A673 (cell line): ENCODE results near the gene B4GALT5. TPM values are rescaled to one million over a fixed set of nuclear protein-coding genes. Genes with fewer than 3 reads are reported as not detected.

Source experiments
- BruUV-seq: library from RNA; stranded (reverse); fragments of 400-500 nt; replicated peaks from 2 replicates; lab custom pipeline; 2021; lab: Mats Ljungman, UMichigan
- CTCF ChIA-PET: fragments of 300-600 bp; sonication (Branson Sonifier 250); formaldehyde crosslinking; loops from one replicate; lab custom pipeline; 2022; ENCODE audit warnings: antibody characterized with exemption; lab: Charles Lee
- POLR2A ChIA-PET: fragments of 300-600 bp; sonication (Branson Sonifier 250); formaldehyde crosslinking; loops from one replicate; lab custom pipeline; 2022; ENCODE audit warnings: antibody characterized with exemption; ENCODE audit not compliant: low non-redundant PET; lab: Charles Lee
- DNase-seq: peaks from one replicate; pipeline ENCODE4 v3.0.0-alpha.2; 2015; ENCODE audit warnings: low spot score
- H3K27ac ChIP-seq: fragments of 200-600 bp; sonication (generic); 2 replicates; pipeline ENCODE4 v1.5.1; 2016; ENCODE audit warnings: mixed run types, low read depth, mild to moderate bottlenecking, mixed read lengths, antibody characterized with exemption, low read length; ENCODE audit not compliant: poor library complexity, severe bottlenecking
- H3K27me3 ChIP-seq: fragments of 200-600 bp; sonication (generic); replicated peaks from 2 replicates; pipeline ENCODE4 v1.6.1; 2017; ENCODE audit warnings: mixed run types, low read depth, mild to moderate bottlenecking, mixed read lengths, antibody characterized with exemption, low read length; ENCODE audit not compliant: insufficient read depth, poor library complexity
- H3K36me3 ChIP-seq: fragments of 200-600 bp; sonication (generic); 2 replicates; pipeline ENCODE4 v1.6.1; 2016; ENCODE audit warnings: mixed run types, mild to moderate bottlenecking, mixed read lengths, antibody characterized with exemption, low read length; ENCODE audit not compliant: insufficient read depth, poor library complexity, severe bottlenecking
- H3K4me1 ChIP-seq: fragments of 200-600 bp; sonication (generic); 2 replicates; pipeline ENCODE4 v1.6.1; 2017; ENCODE audit warnings: mixed run types, mild to moderate bottlenecking, mixed read lengths, antibody characterized with exemption, low read length; ENCODE audit not compliant: insufficient read depth, poor library complexity, severe bottlenecking
- H3K4me3 ChIP-seq: fragments of 200-600 bp; sonication (generic); 2 replicates; pipeline ENCODE4 v1.5.1; 2016; ENCODE audit warnings: low read depth, mixed run types, mild to moderate bottlenecking, mixed read lengths, low read length; ENCODE audit not compliant: poor library complexity, severe bottlenecking
- H3K9me3 ChIP-seq: fragments of 200-600 bp; sonication (generic); 2 replicates; pipeline ENCODE4 v1.6.1; 2016; ENCODE audit warnings: mixed run types, low read depth, mild to moderate bottlenecking, mixed read lengths, antibody characterized with exemption, low read length; ENCODE audit not compliant: poor library complexity, severe bottlenecking
- CTCF ChIP-seq: fragments of 300-800, 200-600 bp; sonication (generic); conservative IDR thresholded peaks from 2 replicates; pipeline ENCODE4 v1.5.1; 2017; ENCODE audit warnings: low read depth, mild to moderate bottlenecking, antibody characterized with exemption, low read length, moderate library complexity, mixed read lengths
- EZH2 ChIP-seq: fragments of 200-600 bp; sonication (generic); IDR thresholded peaks from 2 replicates; pipeline ENCODE4 v1.6.1; 2017; ENCODE audit warnings: borderline replicate concordance, low read depth, mild to moderate bottlenecking, mixed read lengths, antibody characterized with exemption, low read length; ENCODE audit not compliant: poor library complexity, severe bottlenecking
- intact Hi-C: fragments of 100-400 bp; cut with micrococcal nuclease; formaldehyde crosslinking; loops from one replicate; pipeline ENCODE4 v1.10.0; 2022; ENCODE audit not compliant: unreplicated experiment
- total RNA-seq: library from RNA; stranded (reverse); gene quantifications from 2 replicates; pipeline ENCODE4 v1.2.3, GENCODE V29; 2021

Gene B4GALT5
- total RNA-seq, 1 experiment from 2014 or later = 78.0 TPM

DNA sequence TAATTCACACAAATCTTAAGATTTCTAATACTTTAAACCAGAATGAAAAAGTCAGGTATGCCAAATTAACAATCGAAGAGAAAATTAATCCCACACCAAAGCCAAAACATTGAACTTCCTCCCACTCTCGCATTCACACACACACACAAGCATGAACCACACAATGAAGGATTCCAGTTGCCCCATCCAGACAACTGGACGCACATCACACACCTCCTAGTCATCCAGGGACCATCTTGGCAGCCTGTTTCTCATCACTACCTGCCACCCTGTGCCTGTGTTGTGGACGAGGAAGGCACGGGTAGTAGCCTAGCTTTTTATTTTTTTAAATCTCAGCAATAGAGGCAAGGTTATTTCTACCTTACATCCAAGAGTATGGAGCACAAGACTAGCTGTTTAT, 15.2 kb downstream of the B4GALT5 start:
- Histone ChIP-seq H3K4me3 (no peak overlapping the region), H3K27ac (no peak overlapping the region), H3K9me3 (no peaks in the 10 kb centered on the region), H3K4me1 (peaks cover 83% of the 10 kb centered on the region), H3K27me3 (no peaks in the 10 kb centered on the region), H3K36me3 (no peaks in the 10 kb centered on the region)
- POLR2A ChIA-PET = no interaction called here
- TF ChIP-seq EZH2 (no peak), CTCF (no peak)
- intact Hi-C loops = no loop called here
- CTCF ChIA-PET = no interaction called here
- no TSS peak for BruUV-seq
- DNase-seq = no peak

DNA sequence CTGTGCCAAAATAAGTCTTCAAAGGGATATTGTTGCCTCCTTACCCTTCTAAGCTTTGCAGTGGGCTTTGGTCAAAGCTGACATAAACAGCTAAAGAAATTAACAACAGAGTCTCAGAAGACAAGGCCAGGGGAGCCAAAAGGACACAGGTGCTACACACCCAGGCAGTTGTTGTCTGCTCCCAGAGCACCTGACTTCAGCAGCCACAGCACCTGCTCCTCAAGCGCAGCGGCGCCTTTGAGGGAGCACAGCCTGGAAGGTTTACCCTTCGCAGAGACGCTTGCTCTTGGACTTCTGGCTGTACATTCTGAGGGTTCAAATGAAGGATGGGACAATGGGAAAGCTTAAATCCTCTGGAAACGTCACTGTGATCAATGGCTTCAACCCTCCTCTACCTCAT, 16.6 kb downstream of the B4GALT5 start:
- POLR2A ChIA-PET = interaction anchor here (0.5 to 0.6 kb wide), 2 partner anchors 9 to 19 kb away, joined by 3 to 6 read pairs; no protein-coding TSS in a partner anchor
- no peak for DNase-seq
- BruUV-seq = no TSS peak
- H3K4me3 ChIP-seq = no peak overlapping the region
- peak overlapping the region; percentile 51 for H3K27ac ChIP-seq
- intact Hi-C loops = no loop called here
- no peaks in the 10 kb centered on the region for H3K27me3 ChIP-seq
- CTCF ChIA-PET = interaction anchor here (0.6 kb wide), 1 partner anchor 86 kb away, joined by 3 read pairs; no protein-coding TSS in a partner anchor
- H3K4me1 ChIP-seq = peaks cover 71% of the 10 kb centered on the region
- TF ChIP-seq EZH2 (no peak), CTCF (no peak)
- no peaks in the 10 kb centered on the region for H3K9me3 ChIP-seq
- no peaks in the 10 kb centered on the region for H3K36me3 ChIP-seq

DNA sequence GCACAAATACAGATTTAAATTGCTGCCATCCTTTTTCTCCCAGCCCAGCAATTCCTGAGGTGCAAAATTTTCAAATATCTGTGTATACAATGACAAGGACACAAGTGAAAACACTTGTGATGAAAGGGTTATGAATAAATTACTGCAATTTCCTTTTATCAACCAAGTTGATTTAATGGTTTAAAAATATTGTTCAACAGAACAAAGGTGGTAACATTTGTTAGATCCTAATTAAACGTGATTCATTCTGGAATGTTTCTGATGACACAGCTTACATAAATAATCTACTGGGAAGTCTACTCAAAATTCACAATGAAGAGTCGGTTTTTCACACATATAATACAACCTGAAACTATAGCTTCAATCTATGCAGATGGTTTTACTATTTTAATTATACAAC, 17.1 kb downstream of the B4GALT5 start:
- BruUV-seq = no TSS peak
- Histone ChIP-seq H3K4me1 (peaks cover 70% of the 10 kb centered on the region), H3K27me3 (no peaks in the 10 kb centered on the region), H3K27ac (peak overlapping the region; percentile 51), H3K9me3 (no peaks in the 10 kb centered on the region), H3K4me3 (no peak overlapping the region), H3K36me3 (no peaks in the 10 kb centered on the region)
- ChIA-PET CTCF (interaction anchor here (0.6 kb wide), 1 partner anchor 87 kb away, joined by 3 read pairs; no protein-coding TSS in a partner anchor), POLR2A (interaction anchor here (0.5 to 0.6 kb wide), 2 partner anchors 8 to 18 kb away, joined by 3 to 6 read pairs; no protein-coding TSS in a partner anchor)
- DNase-seq = no peak
- TF ChIP-seq CTCF (no peak), EZH2 (no peak)
- intact Hi-C loops = no loop called here
